A549 (cell line): Measurements from ENCODE around the gene ZDBF2. TPM values are rescaled to one million over a fixed set of nuclear protein-coding genes. Genes with fewer than 3 reads are reported as not detected.

Source experiments
- ATAC-seq, 2 experiments: fragments of 200-7000 bp in 1 of 2; fragments of >200 bp in 1 of 2; cut with Nextera tagmentation in 1 of 2; cut with Tn5 transposase in 1 of 2; 3 replicates each; pipeline versions ENCODE4 v1.8.0 to v1.9.1; 2018 to 2020; ENCODE audit warnings: mild to moderate bottlenecking in 1 of 2, moderate library complexity in 1 of 2
- CTCF ChIA-PET: fragments of 300-600 bp; sonication (Branson Sonifier 250); formaldehyde crosslinking; extraction: SDS; loops from one replicate; lab custom pipeline; 2021; ENCODE audit warnings: antibody characterized with exemption, inconsistent platforms; lab: Yijun Ruan, JAX
- POLR2A ChIA-PET: fragments of 350-600 bp; formaldehyde crosslinking; extraction: SDS; loops from one replicate; lab custom pipeline; 2021; ENCODE audit warnings: antibody characterized with exemption, inconsistent platforms; lab: Yijun Ruan, JAX
- DNase-seq, 2 experiments: peaks; one replicate each; pipeline versions ENCODE4 v3.0.0 to v3.0.0-alpha.2; 2011 to 2016; ENCODE audit warnings: low read depth in 1 of 2, low spot score in 1 of 2
- FAIRE-seq: peaks from 2 replicates; lab custom pipeline; 2011; peaks lifted over from hg19 to GRCh38; lab: Jason Lieb, UNC
- H3K27ac ChIP-seq, 2 experiments: fragments of >200 bp; sonication (Bioruptor Twin); formaldehyde crosslinking; 3 replicates each; pipeline ENCODE4 v1.5.1; 2016 to 2017
- H3K4me1 ChIP-seq: fragments of >200 bp; sonication (Bioruptor Twin); formaldehyde crosslinking; 3 replicates; pipeline ENCODE4 v1.6.1; 2016
- H3K4me2 ChIP-seq: fragments of >200 bp; sonication (Bioruptor Twin); formaldehyde crosslinking; 3 replicates; pipeline ENCODE4 v1.6.1; 2016
- H3K4me3 ChIP-seq: fragments of >200 bp; sonication (Bioruptor Twin); formaldehyde crosslinking; 3 replicates; pipeline ENCODE4 v1.5.1; 2016
- H3K9me3 ChIP-seq: fragments of >200 bp; sonication (Bioruptor Twin); formaldehyde crosslinking; 3 replicates; pipeline ENCODE4 v1.6.1; 2016
- CBX2 ChIP-seq: fragments of 200-600 bp; sonication (generic); IDR thresholded peaks from 2 replicates; pipeline ENCODE4 v1.6.1; 2016; ENCODE audit warnings: low read depth, mild to moderate bottlenecking, borderline replicate concordance
- CBX8 ChIP-seq: fragments of 200-600 bp; sonication (generic); IDR thresholded peaks from 2 replicates; pipeline ENCODE4 v1.6.1; 2016
- CEBPB ChIP-seq, 2 experiments: fragments of >200 bp in 1 of 2; sonication (Bioruptor Twin) in 1 of 2; formaldehyde crosslinking in 1 of 2; IDR thresholded peaks; 2 replicates each; pipeline ENCODE4 v1.6.1; 2012 to 2016
- EHF ChIP-seq: fragments of 250-450 bp; sonication (Bioruptor Pico); IDR thresholded peaks from 2 replicates; pipeline ENCODE4 v1.5.0; 2020; ENCODE audit warnings: mild to moderate bottlenecking
- ESRRA ChIP-seq: fragments of 150-350 bp; IDR thresholded peaks from 2 replicates; pipeline ENCODE4 v1.6.1; 2014; ENCODE audit warnings: mild to moderate bottlenecking, low read length, borderline replicate concordance
- FOSB ChIP-seq: fragments of 250-450 bp; sonication (Bioruptor Pico); IDR thresholded peaks from 2 replicates; pipeline ENCODE4 v1.5.0; 2020; ENCODE audit warnings: mild to moderate bottlenecking, moderate library complexity
- FOXS1 ChIP-seq: fragments of 250-450 bp; sonication (Bioruptor Pico); IDR thresholded peaks from 2 replicates; pipeline ENCODE4 v1.5.0; 2020; ENCODE audit warnings: mild to moderate bottlenecking, moderate library complexity
- HEYL ChIP-seq: fragments of 250-450 bp; sonication (Bioruptor Pico); IDR thresholded peaks from 2 replicates; pipeline ENCODE4 v1.8.0; 2021; ENCODE audit warnings: mild to moderate bottlenecking, moderate library complexity
- HOXA7 ChIP-seq: fragments of 250-450 bp; sonication (Bioruptor Pico); IDR thresholded peaks from 2 replicates; pipeline ENCODE4 v1.5.0; 2020; ENCODE audit warnings: mild to moderate bottlenecking, moderate library complexity
- HOXB5 ChIP-seq: fragments of 250-450 bp; sonication (Bioruptor Pico); IDR thresholded peaks from 2 replicates; pipeline ENCODE4 v1.5.0; 2020; ENCODE audit warnings: mild to moderate bottlenecking, moderate library complexity
- JUNB ChIP-seq: fragments of >200 bp; sonication (Bioruptor Twin); formaldehyde crosslinking; IDR thresholded peaks from 2 replicates; pipeline ENCODE4 v1.6.1; 2016
- KDM1A ChIP-seq: fragments of 200-600 bp; sonication (generic); IDR thresholded peaks from 2 replicates; pipeline ENCODE4 v1.6.1; 2016; ENCODE audit warnings: low read depth, mild to moderate bottlenecking
- KDM5A ChIP-seq: fragments of 200-600 bp; sonication (generic); IDR thresholded peaks from 2 replicates; pipeline ENCODE4 v1.6.1; 2016; ENCODE audit warnings: antibody characterized with exemption, mild to moderate bottlenecking
- MAFK ChIP-seq: fragments of 450-650 bp; IDR thresholded peaks from 2 replicates; pipeline ENCODE4 v1.6.1; 2014; ENCODE audit not compliant: partially characterized antibody
- MYC ChIP-seq: IDR thresholded peaks from 2 replicates; pipeline ENCODE4 v1.6.1; 2012; ENCODE audit warnings: mild to moderate bottlenecking, inconsistent platforms, low read length, improper control_type of control experiment, borderline replicate concordance
- NFE2L2 ChIP-seq: fragments of 150-350 bp; conservative IDR thresholded peaks from 2 replicates; pipeline ENCODE4 v1.6.1; 2014; ENCODE audit warnings: low read length
- NR3C1 ChIP-seq: fragments of >200 bp; sonication (Bioruptor Twin); formaldehyde crosslinking; IDR thresholded peaks from 3 replicates; pipeline ENCODE4 v1.6.1; 2017
- PHF8 ChIP-seq: fragments of 200-600 bp; sonication (generic); IDR thresholded peaks from 2 replicates; pipeline ENCODE4 v1.6.1; 2016; ENCODE audit warnings: low read depth, mild to moderate bottlenecking, antibody characterized with exemption, moderate library complexity, borderline replicate concordance
- POLR2AphosphoS2 ChIP-seq: conservative IDR thresholded peaks from 2 replicates; pipeline ENCODE4 v1.6.1; 2012; ENCODE audit warnings: low read length, improper control_type of control experiment, inconsistent platforms
- REST ChIP-seq: fragments of 200-600 bp; sonication (generic); IDR thresholded peaks from 2 replicates; pipeline ENCODE4 v1.6.1; 2016; ENCODE audit warnings: antibody characterized with exemption, mild to moderate bottlenecking, moderate library complexity
- RFX5 ChIP-seq: fragments of 450-650 bp; IDR thresholded peaks from 2 replicates; pipeline ENCODE4 v1.7.1; 2014; ENCODE audit warnings: antibody characterized with exemption, mild to moderate bottlenecking, moderate library complexity
- RNF2 ChIP-seq: fragments of 200-600 bp; sonication (generic); IDR thresholded peaks from 2 replicates; pipeline ENCODE4 v1.6.1; 2016; ENCODE audit warnings: low read depth, mild to moderate bottlenecking, antibody characterized with exemption, moderate library complexity, borderline replicate concordance
- SREBF2 ChIP-seq: fragments of 450-650 bp; IDR thresholded peaks from 2 replicates; pipeline ENCODE4 v1.6.1; 2014; ENCODE audit warnings: mild to moderate bottlenecking, moderate library complexity
- WGBS: methylation state at CpG from one replicate; pipeline ENCODE4 v1.1.6; 2017; ENCODE audit errors: missing lambda C conversion rate; 5-methylcytosine and 5-hydroxymethylcytosine counted together
- polyA plus RNA-seq, 4 experiments: library from polyadenylated mRNA; depleted of rRNA in 3 of 4; stranded (reverse); fragments of >200 nt; fragmentation: RNase III in 1 of 4; extraction: RNeasy Plus Mini Kit Qiagen cat#74134 plus additional on column Dnase treatment in 1 of 4; gene quantifications; 2 replicates in 3 of 4; 3 replicates in 1 of 4; pipeline ENCODE4 v1.2.3, GENCODE V29; 2011 to 2017

The ZDBF2 gene
- polyA plus RNA-seq, 2 of the 4 experiments (the other 2 are of a cell fraction), result 1.5 to 8.4 TPM

GRCh38 chr2:206276169-206276942 is 1.9 kb downstream of the ZDBF2 start:
- Histone ChIP-seq H3K9me3 (no peaks in the 10 kb centered on the region), H3K4me3 (peak overlapping the region; percentile 81; the same call in 1 of the 3 replicates), H3K4me1 (peaks cover 19% of the 10 kb centered on the region), H3K4me2 (peak overlapping the region; percentile 89), H3K27ac (no peak overlapping the region)
- DNase-seq, result no peak
- TF ChIP-seq ESRRA (no peak), CBX2 (no peak), CEBPB (IDR thresholded peaks at IDR 0.05) (no peak), PHF8 (no peak), RNF2 (no peak; the same call in 1 of the 2 replicates), MYC (no peak), RFX5 (no peak), REST (no peak), EHF (no peak), POLR2AphosphoS2 (no peak), KDM5A (no peak), HOXA7 (no peak)
- FAIRE-seq, result no peak
- ChIA-PET POLR2A (no interaction called here), CTCF (no interaction called here)
- ATAC-seq, result no peak
- 58% methylated on average over 12 of the region's 12 CpGs for WGBS

- ChIA-PET POLR2A (no interaction called here), CTCF (interaction anchor here (0.6 kb wide), 1 partner anchor 288 kb away, joined by 3 read pairs; no protein-coding TSS in a partner anchor)
These were observed 3.0 kb downstream of the ZDBF2 start for GRCh38 chr2:206277503-206277902.

More at GRCh38 chr2:206277503-206277902, 3.0 kb downstream of the ZDBF2 start:
- FAIRE-seq (no peak), ATAC-seq (no peak), DNase-seq (no peak)
- H3K4me1 ChIP-seq, result peaks cover 19% of the 10 kb centered on the region
- 20% methylated on average over 3 of the region's 3 CpGs for WGBS
- TF ChIP-seq HOXB5, result no peak
- no peak for TF ChIP-seq CBX8
- no peak for TF ChIP-seq CBX2
- TF ChIP-seq JUNB, result no peak
- no peak for TF ChIP-seq MAFK
- no peak for TF ChIP-seq HEYL
- TF ChIP-seq NR3C1, result no peak
- TF ChIP-seq REST, result no peak
- TF ChIP-seq KDM1A, result no peak
- no peak for TF ChIP-seq SREBF2
- no peak for TF ChIP-seq KDM5A
- no peak for TF ChIP-seq FOXS1 (CRISPR knock-in tag)
- TF ChIP-seq NFE2L2, result no peak
- TF ChIP-seq FOSB (CRISPR knock-in tag), result no peak
- no peak for TF ChIP-seq CEBPB (IDR thresholded peaks at IDR 0.05)
- no peak overlapping the region for H3K4me3 ChIP-seq
- no peaks in the 10 kb centered on the region for H3K9me3 ChIP-seq
- no peak overlapping the region for H3K27ac ChIP-seq
- no peak overlapping the region for H3K4me2 ChIP-seq
